Activated CD8-positive, alpha-beta T cell treated with anti-CD3 and anti-CD28 coated beads for 36 hours (primary cell): Measurements from ENCODE around the gene BRCA1. TPM values are rescaled to one million over a fixed set of nuclear protein-coding genes. Genes with fewer than 3 reads are reported as not detected.

Experiments used
- ATAC-seq: fragments of 200-7000 bp; cut with Tn5 transposase; one replicate; pipeline ENCODE4 v1.10.0; 2021; ENCODE audit warnings: mild to moderate bottlenecking, moderate library complexity
- CTCF ChIA-PET: fragments of 350-600 bp; sonication (Branson Sonifier 250); formaldehyde crosslinking; loops from one replicate; lab custom pipeline; 2021; ENCODE audit warnings: antibody characterized with exemption; lab: Charles Lee
- POLR2A ChIA-PET: fragments of 350-600 bp; sonication (Branson Sonifier 250); formaldehyde crosslinking; loops from one replicate; lab custom pipeline; 2021; ENCODE audit warnings: antibody characterized with exemption; lab: Charles Lee
- DNase-seq: peaks from one replicate; pipeline ENCODE4 v3.0.0-alpha.2; 2020
- H3K27ac Mint-ChIP-seq: one replicate; pipeline ENCODE4 v1.8.0; 2021; ENCODE audit warnings: mild to moderate bottlenecking, mixed read lengths
- H3K27me3 Mint-ChIP-seq: one replicate; pipeline ENCODE4 v1.8.0; 2021; ENCODE audit warnings: mixed read lengths
- H3K36me3 Mint-ChIP-seq: one replicate; pipeline ENCODE4 v1.8.0; 2021; ENCODE audit warnings: low read depth, mixed read lengths
- H3K4me1 Mint-ChIP-seq: one replicate; pipeline ENCODE4 v1.8.0; 2021; ENCODE audit warnings: low read depth, mixed read lengths
- H3K4me3 Mint-ChIP-seq: one replicate; pipeline ENCODE4 v1.8.0; 2021; ENCODE audit warnings: mild to moderate bottlenecking, moderate library complexity, mixed read lengths
- H3K9me3 Mint-ChIP-seq: one replicate; pipeline ENCODE4 v1.8.0; 2021; ENCODE audit warnings: mixed read lengths
- CTCF ChIP-seq: fragments of 200-600 bp; IDR thresholded peaks from one replicate; pipeline ENCODE4 v1.8.0; 2022; ENCODE audit warnings: antibody characterized with exemption, mild to moderate bottlenecking
- intact Hi-C: fragments of 100-400 bp; cut with micrococcal nuclease; formaldehyde crosslinking; loops from one replicate; pipeline ENCODE4 v1.10.0; 2022
- total RNA-seq, 2 experiments: library from RNA; stranded (reverse); gene quantifications; one replicate each; pipeline ENCODE4 v1.2.3, GENCODE V29; 2021

The BRCA1 gene
- total RNA-seq, 2 experiments from 2014 or later, result 84.5 to 92.9 TPM

DNA sequence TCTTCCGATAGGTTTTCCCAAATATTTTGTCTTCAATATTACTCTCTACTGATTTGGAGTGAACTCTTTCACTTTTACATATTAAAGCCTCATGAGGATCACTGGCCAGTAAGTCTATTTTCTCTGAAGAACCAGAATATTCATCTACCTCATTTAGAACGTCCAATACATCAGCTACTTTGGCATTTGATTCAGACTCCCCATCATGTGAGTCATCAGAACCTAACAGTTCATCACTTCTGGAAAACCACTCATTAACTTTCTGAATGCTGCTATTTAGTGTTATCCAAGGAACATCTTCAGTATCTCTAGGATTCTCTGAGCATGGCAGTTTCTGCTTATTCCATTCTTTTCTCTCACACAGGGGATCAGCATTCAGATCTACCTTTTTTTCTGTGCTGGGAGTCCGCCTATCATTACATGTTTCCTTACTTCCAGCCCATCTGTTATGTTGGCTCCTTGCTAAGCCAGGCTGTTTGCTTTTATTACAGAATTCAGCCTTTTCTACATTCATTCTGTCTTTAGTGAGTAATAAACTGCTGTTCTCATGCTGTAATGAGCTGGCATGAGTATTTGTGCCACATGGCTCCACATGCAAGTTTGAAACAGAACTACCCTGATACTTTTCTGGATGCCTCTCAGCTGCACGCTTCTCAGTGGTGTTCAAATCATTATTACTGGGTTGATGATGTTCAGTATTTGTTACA, 30.9 kb downstream of the BRCA1 start:
- ChIA-PET CTCF (no interaction called here), POLR2A (no interaction called here)
- Mint-ChIP-seq H3K4me1 (no peaks in the 10 kb centered on the region), H3K27me3 (no peaks in the 10 kb centered on the region), H3K9me3 (no peaks in the 10 kb centered on the region), H3K27ac (no peak overlapping the region), H3K36me3 (peaks cover 54% of the 10 kb centered on the region), H3K4me3 (no peak overlapping the region)
- DNase-seq, result no peak
- TF ChIP-seq CTCF, result no peak
- ATAC-seq, result no peak
- intact Hi-C loops, result no loop called here

DNA sequence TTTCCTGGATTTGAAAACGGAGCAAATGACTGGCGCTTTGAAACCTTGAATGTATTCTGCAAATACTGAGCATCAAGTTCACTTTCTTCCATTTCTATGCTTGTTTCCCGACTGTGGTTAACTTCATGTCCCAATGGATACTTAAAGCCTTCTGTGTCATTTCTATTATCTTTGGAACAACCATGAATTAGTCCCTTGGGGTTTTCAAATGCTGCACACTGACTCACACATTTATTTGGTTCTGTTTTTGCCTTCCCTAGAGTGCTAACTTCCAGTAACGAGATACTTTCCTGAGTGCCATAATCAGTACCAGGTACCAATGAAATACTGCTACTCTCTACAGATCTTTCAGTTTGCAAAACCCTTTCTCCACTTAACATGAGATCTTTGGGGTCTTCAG, 32.3 kb downstream of the BRCA1 start:
- no peaks in the 10 kb centered on the region for H3K4me1 Mint-ChIP-seq
- DNase-seq (no peak), ATAC-seq (no peak)
- POLR2A ChIA-PET, result no interaction called here
- intact Hi-C loops, result no loop called here
- H3K27ac Mint-ChIP-seq, result no peak overlapping the region
- CTCF ChIA-PET, result no interaction called here
- H3K27me3 Mint-ChIP-seq, result no peaks in the 10 kb centered on the region
- no peak for TF ChIP-seq CTCF
- peaks cover 61% of the 10 kb centered on the region for H3K36me3 Mint-ChIP-seq
- no peaks in the 10 kb centered on the region for H3K9me3 Mint-ChIP-seq
- no peak overlapping the region for H3K4me3 Mint-ChIP-seq

DNA sequence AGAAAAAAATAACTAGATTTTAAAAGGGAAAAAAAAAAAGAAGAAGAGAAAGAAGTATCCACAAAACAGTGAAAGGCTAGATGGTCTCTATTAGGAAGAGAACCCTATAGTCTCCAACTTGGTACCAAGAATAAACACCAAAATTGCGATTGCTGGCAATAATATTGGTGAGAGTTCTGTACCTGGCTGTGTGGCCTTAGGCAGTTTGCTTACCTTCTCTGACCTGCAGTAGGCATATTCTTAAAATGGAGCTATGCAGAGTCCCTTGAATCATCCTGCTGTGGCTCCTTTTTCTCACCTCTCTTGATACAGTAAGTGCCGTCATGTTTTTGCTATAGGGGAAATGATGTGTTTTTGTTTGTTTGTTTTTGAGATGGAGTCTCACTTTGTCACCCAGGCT, 35.1 kb downstream of the BRCA1 start:
- H3K27me3 Mint-ChIP-seq, result no peaks in the 10 kb centered on the region
- no peaks in the 10 kb centered on the region for H3K4me1 Mint-ChIP-seq
- ATAC-seq (no peak), DNase-seq (no peak)
- no peak for TF ChIP-seq CTCF
- ChIA-PET POLR2A (no interaction called here), CTCF (interaction anchor here (1.4 kb wide), 1 partner anchor 16 kb away, joined by 4 read pairs; no protein-coding TSS in a partner anchor)
- H3K36me3 Mint-ChIP-seq, result peaks cover 55% of the 10 kb centered on the region
- H3K4me3 Mint-ChIP-seq, result no peak overlapping the region
- intact Hi-C loops, result no loop called here
- no peaks in the 10 kb centered on the region for H3K9me3 Mint-ChIP-seq
- no peak overlapping the region for H3K27ac Mint-ChIP-seq

- no peak for TF ChIP-seq CTCF
- H3K27ac Mint-ChIP-seq, result no peak overlapping the region
- CTCF ChIA-PET, result no interaction called here
- H3K4me1 Mint-ChIP-seq, result no peaks in the 10 kb centered on the region
- H3K9me3 Mint-ChIP-seq, result no peaks in the 10 kb centered on the region
- POLR2A ChIA-PET, result interaction anchor here (0.6 kb wide), 1 partner anchor 548 kb away, joined by 4 read pairs; no protein-coding TSS in a partner anchor
- ATAC-seq (no peak), DNase-seq (no peak)
- no peak overlapping the region for H3K4me3 Mint-ChIP-seq
- peaks cover 42% of the 10 kb centered on the region for H3K36me3 Mint-ChIP-seq
- no peaks in the 10 kb centered on the region for H3K27me3 Mint-ChIP-seq
- intact Hi-C loops, result no loop called here
These were observed 39.7 kb downstream of the BRCA1 start for GRCh38 chr17:43085474-43085873.

GRCh38 chr17:43079641-43080302, 45.4 kb downstream of the BRCA1 start:
- Mint-ChIP-seq H3K4me1 (no peaks in the 10 kb centered on the region), H3K9me3 (no peaks in the 10 kb centered on the region), H3K27me3 (no peaks in the 10 kb centered on the region), H3K4me3 (no peak overlapping the region), H3K27ac (no peak overlapping the region), H3K36me3 (peaks cover 33% of the 10 kb centered on the region)
- POLR2A ChIA-PET, result no interaction called here
- CTCF ChIA-PET, result no interaction called here
- no peak for ATAC-seq
- TF ChIP-seq CTCF, result no peak
- intact Hi-C loops, result no loop called here
- DNase-seq, result no peak
